Right lobe of liver (tissue), 6 donors: ENCODE data around the gene UPF1. TPM values are rescaled to one million over a fixed set of nuclear protein-coding genes. Genes with fewer than 3 reads are reported as not detected.

Experiments
- ATAC-seq, 4 donors: fragments of 200-7000 bp; cut with Tn5 transposase; one replicate each; pipeline ENCODE4 v1.9.1; 2020; ENCODE audit warnings: mild to moderate bottlenecking in 4 of 4, moderate library complexity in 4 of 4
- DNase-seq, 3 donors: peaks; one replicate each; pipeline ENCODE4 v3.0.0-alpha.2; 2020
- H3K27ac ChIP-seq, 3 donors: fragments of 200-600 bp; one replicate each; pipeline ENCODE4 v1.8.0; 2022
- H3K27me3 ChIP-seq, 2 donors: fragments of 200-600 bp; one replicate each; pipeline ENCODE4 v1.8.0; 2022
- H3K36me3 ChIP-seq, 4 donors: fragments of 200-600 bp; sonication (generic) in 1 of 4; one replicate each; pipeline versions ENCODE4 v1.5.1 to v1.8.0; 2017 to 2022; ENCODE audit warnings: control low read depth in 1 of 4
- H3K4me1 ChIP-seq, 4 donors: fragments of 200-600 bp; sonication (generic) in 1 of 4; one replicate each; pipeline versions ENCODE4 v1.5.1 to v1.8.0; 2017 to 2022; ENCODE audit warnings: control low read depth in 1 of 4
- H3K4me3 ChIP-seq, 3 donors: fragments of 200-600 bp; one replicate each; pipeline ENCODE4 v1.8.0; 2022
- H3K9me3 ChIP-seq, 4 donors: fragments of 200-600 bp; sonication (generic) in 1 of 4; one replicate each; pipeline versions ENCODE4 v1.5.1 to v1.8.0; 2017 to 2022; ENCODE audit warnings: control low read depth in 1 of 4
- CTCF ChIP-seq, 4 donors: fragments of 200-600 bp in 3 of 4; fragments of 450-650 bp in 1 of 4; IDR thresholded peaks; one replicate each; pipeline versions ENCODE4 v1.5.1 to v1.8.0; 2016 to 2022; ENCODE audit warnings: antibody characterized with exemption in 4 of 4, mild to moderate bottlenecking in 2 of 4
- POLR2A ChIP-seq: fragments of 450-650 bp; IDR thresholded peaks from one replicate; pipeline ENCODE4 v1.6.1; 2017; ENCODE audit warnings: antibody characterized with exemption, mild to moderate bottlenecking
- WGBS: methylation state at CpG from one replicate; pipeline ENCODE4 v1.1.6; 2018; ENCODE audit warnings: low coverage, low lambda C conversion rate; ENCODE audit not compliant: insufficient coverage; ENCODE audit errors: missing lambda C conversion rate; 5-methylcytosine and 5-hydroxymethylcytosine counted together
- intact Hi-C, 2 donors: fragments of 100-400 bp; cut with DNase I; formaldehyde crosslinking; loops; one replicate each; pipeline versions ENCODE4 v1.11.2 to v1.14.1; 2022
- total RNA-seq, 6 experiments: library from RNA; depleted of rRNA in 2 of 6; stranded (reverse); fragments of >200 nt in 2 of 6; fragmentation: NEBNext Ultra II Directional in 3 of 6; extraction: Animal tissue kit (Norgen Biotek cat#: 25700) in 3 of 6; gene quantifications; one replicate each; pipeline versions ENCODE4 v1.1.0 to v1.2.4, GENCODE V29; 2016 to 2023
- donor health status: DM: no; HTN: yes; CAD: no.
- donor health status: DM: no; HTN: no; CAD: no.
- donor health status: DM: no; HTN: no; CAD: no.
- donor health status: DM: no; HTN: yes; CAD: no.
- donor health status: DM: no; HTN: yes; CAD: no.

UPF1 gene
- total RNA-seq, 6 experiments from 2014 or later = 34.0 to 61.0 (median 41.3) TPM

GRCh38 chr19:18844806-18845329, 13.1 kb downstream of the UPF1 start:
- ATAC-seq (no peak), DNase-seq (no peak)
- intact Hi-C loops = loop anchor here in 1 of 2 donors (5.0 kb wide), 1 partner anchor 253 kb away; no protein-coding TSS in a partner anchor
- peaks cover 0 to 19% (median 4%) of the 10 kb centered on the region in 4 donors for H3K36me3 ChIP-seq
- H3K27me3 ChIP-seq = no peaks in the 10 kb centered on the region
- H3K4me3 ChIP-seq = no peak overlapping the region
- H3K4me1 ChIP-seq = peaks cover 0 to 41% (median 14%) of the 10 kb centered on the region in 4 donors
- peaks cover 0 to 2% (median 0%) of the 10 kb centered on the region in 4 donors for H3K9me3 ChIP-seq
- TF ChIP-seq CTCF (IDR thresholded peaks at IDR 0.05) = no peak
- no peak for TF ChIP-seq POLR2A
- no peak overlapping the region for H3K27ac ChIP-seq
- 86% methylated on average over 4 of the region's 8 CpGs for WGBS

GRCh38 chr19:18845961-18846360, 14.2 kb downstream of the UPF1 start:
- ATAC-seq (no peak), DNase-seq (peak in 1 of 3 donors; percentile 46)
- peaks cover 0 to 31% (median 8%) of the 10 kb centered on the region in 4 donors for H3K4me1 ChIP-seq
- H3K4me3 ChIP-seq = no peak overlapping the region
- WGBS = 82% methylated on average over 5 of the region's 12 CpGs
- no peak for TF ChIP-seq CTCF (IDR thresholded peaks at IDR 0.05)
- H3K27ac ChIP-seq = no peak overlapping the region
- intact Hi-C loops = loop anchor here in 1 of 2 donors (5.0 kb wide), 1 partner anchor 254 kb away; no protein-coding TSS in a partner anchor
- peaks cover 2 to 30% (median 13%) of the 10 kb centered on the region in 4 donors for H3K36me3 ChIP-seq
- H3K9me3 ChIP-seq = peaks cover 0 to 2% (median 0%) of the 10 kb centered on the region in 4 donors
- no peaks in the 10 kb centered on the region for H3K27me3 ChIP-seq

GRCh38 chr19:18846862-18847548, 15.2 kb downstream of the UPF1 start:
- DNase-seq (peak; percentile 78 to 81 (median 81)), ATAC-seq (peak; percentile 88 to 90 (median 89))
- Histone ChIP-seq H3K9me3 (peaks cover 0 to 2% (median 0%) of the 10 kb centered on the region in 4 donors), H3K36me3 (peaks cover 3 to 41% (median 18%) of the 10 kb centered on the region in 4 donors), H3K27me3 (no peaks in the 10 kb centered on the region), H3K4me1 (peaks cover 0 to 21% (median 4%) of the 10 kb centered on the region in 4 donors), H3K27ac (no peak overlapping the region), H3K4me3 (no peak overlapping the region)
- 7% methylated on average over 7 of the region's 19 CpGs for WGBS
- TF ChIP-seq CTCF (IDR thresholded peaks at IDR 0.05) = peak; percentile 78 to 93 (median 86)
- TF ChIP-seq POLR2A = no peak
- intact Hi-C loops = loop anchor here in 1 of 2 donors (5.0 kb wide), 1 partner anchor 255 kb away; no protein-coding TSS in a partner anchor

GRCh38 chr19:18847549-18848463, 16.0 kb downstream of the UPF1 start:
- peaks cover 5 to 47% (median 22%) of the 10 kb centered on the region in 4 donors for H3K36me3 ChIP-seq
- TF ChIP-seq POLR2A (no peak), CTCF (IDR thresholded peaks at IDR 0.05) (no peak)
- intact Hi-C loops = loop anchor here in 1 of 2 donors (5.0 kb wide), 1 partner anchor 256 kb away; no protein-coding TSS in a partner anchor
- peak in 1 of 3 donors; percentile 46 for DNase-seq
- peaks cover 0 to 17% (median 2%) of the 10 kb centered on the region in 4 donors for H3K4me1 ChIP-seq
- no peaks in the 10 kb centered on the region for H3K27me3 ChIP-seq
- WGBS = 73% methylated on average over 17 of the region's 24 CpGs
- no peak for ATAC-seq
- H3K4me3 ChIP-seq = no peak overlapping the region
- peaks cover 0 to 2% (median 0%) of the 10 kb centered on the region in 4 donors for H3K9me3 ChIP-seq
- H3K27ac ChIP-seq = peak overlapping the region; percentile 15 to 57 (median 29)
